ENCODE measurements around the gene HHATL.

HHATL gene

GRCh38 chr3:42712344-42712648 is 9.7 kb upstream of the HHATL start:
- TF ChIP-seq, protein P1, sequence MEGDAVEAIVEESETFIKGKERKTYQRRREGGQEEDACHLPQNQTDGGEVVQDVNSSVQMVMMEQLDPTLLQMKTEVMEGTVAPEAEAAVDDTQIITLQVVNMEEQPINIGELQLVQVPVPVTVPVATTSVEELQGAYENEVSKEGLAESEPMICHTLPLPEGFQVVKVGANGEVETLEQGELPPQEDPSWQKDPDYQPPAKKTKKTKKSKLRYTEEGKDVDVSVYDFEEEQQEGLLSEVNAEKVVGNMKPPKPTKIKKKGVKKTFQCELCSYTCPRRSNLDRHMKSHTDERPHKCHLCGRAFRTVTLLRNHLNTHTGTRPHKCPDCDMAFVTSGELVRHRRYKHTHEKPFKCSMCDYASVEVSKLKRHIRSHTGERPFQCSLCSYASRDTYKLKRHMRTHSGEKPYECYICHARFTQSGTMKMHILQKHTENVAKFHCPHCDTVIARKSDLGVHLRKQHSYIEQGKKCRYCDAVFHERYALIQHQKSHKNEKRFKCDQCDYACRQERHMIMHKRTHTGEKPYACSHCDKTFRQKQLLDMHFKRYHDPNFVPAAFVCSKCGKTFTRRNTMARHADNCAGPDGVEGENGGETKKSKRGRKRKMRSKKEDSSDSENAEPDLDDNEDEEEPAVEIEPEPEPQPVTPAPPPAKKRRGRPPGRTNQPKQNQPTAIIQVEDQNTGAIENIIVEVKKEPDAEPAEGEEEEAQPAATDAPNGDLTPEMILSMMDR (IDR thresholded peaks at IDR 0.05) = no peak
- no peak for TF ChIP-seq ZFX (IDR thresholded peaks at IDR 0.05; ENCODE audit: borderline replicate concordance)
- no peak overlapping the region for H3K27ac ChIP-seq

GRCh38 chr3:42711491-42712343 is 9.1 kb upstream of the HHATL start:
- no peak for TF ChIP-seq ZFX (IDR thresholded peaks at IDR 0.05; ENCODE audit: borderline replicate concordance)
- TF ChIP-seq, protein P1 (IDR thresholded peaks at IDR 0.05) = no peak; the same call in 1 of the 2 replicates
- H3K27ac ChIP-seq = no peak overlapping the region

DNA sequence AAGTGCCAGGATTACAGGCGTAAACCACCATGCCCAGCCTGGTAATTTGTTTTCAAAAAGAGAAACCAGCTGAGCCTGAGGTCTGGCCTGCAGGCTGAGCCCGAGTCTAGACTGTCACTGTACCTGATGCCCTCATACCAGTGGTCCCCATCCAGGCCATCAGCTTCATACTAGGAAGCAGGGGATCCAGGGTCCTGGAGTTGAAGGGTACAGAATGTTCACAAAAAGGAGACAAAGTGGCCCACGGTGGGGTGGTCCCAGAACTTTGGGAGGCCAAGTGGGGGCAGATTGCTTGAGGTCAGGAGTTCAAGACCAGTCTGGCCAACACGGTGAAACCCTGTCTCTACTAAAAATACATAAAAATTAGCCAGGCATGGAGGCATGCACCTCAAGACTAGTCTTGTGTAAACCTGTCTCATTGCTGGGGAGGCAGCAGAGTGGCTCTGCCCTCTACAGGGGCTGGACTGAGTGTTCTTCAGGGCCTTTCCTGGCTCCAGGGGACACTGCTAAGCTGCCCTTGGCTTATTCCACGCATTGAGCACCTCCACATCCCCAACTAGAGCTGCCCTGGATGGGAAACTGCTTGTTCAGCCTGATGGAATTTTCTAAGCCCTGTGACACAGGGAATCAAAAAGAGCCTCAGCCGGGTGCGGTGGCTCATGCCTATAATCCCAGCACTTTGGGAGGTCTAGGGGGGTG is 7.9 kb upstream of the HHATL start:
- TF ChIP-seq, protein P1 (IDR thresholded peaks at IDR 0.05) = no peak
- no peak for TF ChIP-seq ZFX (IDR thresholded peaks at IDR 0.05; ENCODE audit: borderline replicate concordance)
- no peak overlapping the region for H3K27ac ChIP-seq

DNA sequence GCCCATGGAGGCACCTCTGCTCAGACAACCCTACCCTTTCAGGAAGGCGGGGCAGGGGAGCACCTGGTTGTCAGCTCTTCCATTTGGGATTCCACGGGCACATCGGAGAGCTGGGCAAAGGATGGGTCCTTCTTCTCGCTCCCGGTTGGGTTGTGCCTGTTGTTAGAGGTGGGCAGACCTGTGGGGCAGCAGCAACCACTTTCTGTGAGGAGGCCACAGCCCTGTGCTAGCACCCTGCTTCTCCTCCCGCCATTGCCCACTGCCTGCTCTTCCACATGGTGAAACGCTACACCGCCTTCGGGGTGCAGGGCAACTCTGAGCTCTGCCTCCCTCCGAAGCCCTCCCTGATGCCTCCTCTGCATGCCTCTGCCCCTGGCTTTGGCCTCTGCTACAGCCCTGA is 7.0 kb upstream of the HHATL start:
- TF ChIP-seq, protein P1 (IDR thresholded peaks at IDR 0.05) = no peak
- TF ChIP-seq ZFX (IDR thresholded peaks at IDR 0.05; ENCODE audit: borderline replicate concordance) = no peak
- no peak overlapping the region for H3K27ac ChIP-seq

DNA sequence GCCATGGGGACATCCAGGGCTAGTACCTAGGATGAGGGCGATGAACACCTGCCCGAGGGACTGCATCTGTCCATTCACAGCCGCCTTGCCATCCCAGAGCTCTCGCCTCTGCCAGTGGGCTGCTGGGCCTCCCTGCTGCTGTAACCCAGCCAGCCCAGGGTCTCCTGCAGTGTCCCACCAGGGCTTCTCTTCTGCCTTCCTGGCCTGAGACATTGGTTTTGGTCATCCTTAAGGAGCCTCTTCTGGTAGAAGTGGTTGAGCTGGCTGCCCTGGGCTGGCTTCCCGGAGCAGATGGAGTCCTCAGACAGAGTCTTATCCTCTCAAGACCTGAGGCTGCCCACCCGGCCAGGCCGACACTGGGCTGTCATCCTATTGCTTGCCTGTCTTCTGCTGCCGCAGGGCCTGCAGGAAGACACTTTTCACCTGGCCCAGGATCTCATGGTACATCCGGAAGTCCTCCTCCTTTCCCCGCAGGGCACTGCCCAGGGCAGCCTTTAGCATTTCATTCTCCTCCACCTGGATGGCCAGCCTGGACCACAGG is 6.1 kb upstream of the HHATL start:
- no peak overlapping the region for H3K27ac ChIP-seq
- TF ChIP-seq ZFX (IDR thresholded peaks at IDR 0.05; ENCODE audit: borderline replicate concordance) = no peak
- TF ChIP-seq, protein P1 (IDR thresholded peaks at IDR 0.05) = no peak

GRCh38 chr3:42707620-42708355 is 5.2 kb upstream of the HHATL start:
- TF ChIP-seq, protein P1 (IDR thresholded peaks at IDR 0.05) = no peak
- TF ChIP-seq ZFX (IDR thresholded peaks at IDR 0.05; ENCODE audit: borderline replicate concordance) = no peak
- H3K27ac ChIP-seq = no peak overlapping the region
